GM21529 (cell line): ENCODE data around the gene LIG1.
A peak's percentile ranks its signal among the peaks of the same experiment; 100 is the strongest.
"Not testable (repeated sequence)": the region's sequence is repeated elsewhere in the genome, so short reads cannot be mapped to it uniquely, and the experiment has no call there.

ENCODE experiments used
- ATAC-seq: cut with Tn5 transposase; IDR thresholded peaks from one replicate; pipeline ENCODE4 v1.9.1; 2021; ENCODE audit not compliant: unreplicated experiment

The LIG1 gene

GRCh38 chr19:48122421-48122820, 47.7 kb downstream of the LIG1 start:
- no peak for ATAC-seq

DNA sequence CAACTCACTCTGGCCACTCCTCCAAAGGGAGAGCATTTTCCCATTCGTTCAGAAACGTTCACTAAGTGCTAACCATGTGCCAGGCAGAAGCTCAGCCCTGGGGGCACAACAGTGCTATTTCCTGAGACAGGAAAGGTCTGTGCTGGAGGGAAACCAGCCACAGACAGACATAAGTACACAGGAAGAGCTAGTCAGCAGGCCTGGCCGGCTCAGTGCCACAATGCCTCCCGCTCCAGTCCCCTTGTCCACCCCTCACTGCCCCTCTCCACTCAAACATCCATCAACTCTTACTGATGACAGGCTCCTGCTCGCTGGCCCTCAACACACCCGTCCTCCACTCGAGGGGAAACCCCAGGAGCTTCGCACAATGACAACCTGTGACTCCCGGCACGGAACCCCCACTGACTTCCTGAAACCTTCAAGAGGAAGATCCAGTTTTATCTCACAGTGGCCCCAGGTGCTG, 48.2 kb downstream of the LIG1 start:
- no peak for ATAC-seq

DNA sequence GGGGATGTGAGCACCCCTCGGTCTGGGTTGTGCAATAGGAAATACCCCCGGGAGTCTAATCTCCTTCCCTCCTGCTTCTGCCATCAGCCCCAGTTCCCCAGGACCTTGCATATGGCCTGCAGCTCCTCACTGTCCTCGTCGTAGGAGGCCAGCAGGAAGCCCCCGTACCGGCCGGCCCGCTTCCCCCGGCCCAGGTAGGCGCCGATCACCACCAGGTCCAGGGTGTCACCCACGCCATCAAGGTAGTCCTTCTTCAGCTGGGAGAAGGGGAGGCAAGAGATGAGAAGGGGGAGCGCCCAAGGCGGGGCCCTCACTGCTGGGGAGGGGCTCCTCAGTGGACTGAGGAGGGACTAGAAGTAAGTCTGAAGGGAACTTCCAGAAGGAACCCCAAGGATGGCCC, 49.1 kb downstream of the LIG1 start:
- no peak for ATAC-seq

- no peak for ATAC-seq
Measured at GRCh38 chr19:48120505-48120904, 49.6 kb downstream of the LIG1 start.

- ATAC-seq = no peak
Measured at GRCh38 chr19:48118131-48118517, 52.0 kb downstream of the LIG1 start.

GRCh38 chr19:48117515-48118130, 52.5 kb downstream of the LIG1 start:
- ATAC-seq = no peak

- ATAC-seq = no peak
Measured at GRCh38 chr19:48113190-48113917, 56.8 kb downstream of the LIG1 start.

GRCh38 chr19:48111280-48111679, 58.9 kb downstream of the LIG1 start:
- no peak for ATAC-seq

GRCh38 chr19:48110350-48110966, 59.7 kb downstream of the LIG1 start, which contains the start of gene PLA2G4C:
TSS of gene PLA2G4C (minus strand) at chr19:48110817. CDS start at chr19:48106529, 4,288 bp downstream.
- ATAC-seq = peak; percentile 61

GRCh38 chr19:48108997-48109782, 61.0 kb downstream of the LIG1 start:
- no peak for ATAC-seq

DNA sequence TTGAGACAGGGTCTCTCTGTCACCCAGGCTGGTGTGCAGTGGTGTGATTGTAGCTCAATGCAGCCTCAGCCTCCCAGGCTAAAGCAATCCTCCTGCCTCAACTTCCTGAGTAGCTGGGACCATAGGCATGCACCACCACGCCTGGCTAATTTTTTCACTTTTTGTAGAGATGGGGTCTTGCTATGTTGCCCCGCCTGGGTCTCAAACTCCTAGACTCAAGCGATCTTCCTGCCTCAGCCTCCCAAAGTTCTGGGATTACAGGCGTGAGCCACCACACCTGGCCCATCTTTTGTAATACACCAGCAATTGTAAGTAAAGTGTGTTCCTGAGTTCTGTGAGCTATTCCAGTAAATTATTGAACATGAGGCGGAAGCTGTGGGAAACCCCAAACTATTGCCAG, 66.2 kb downstream of the LIG1 start:
- no peak for ATAC-seq

GRCh38 chr19:48102870-48103751, 67.0 kb downstream of the LIG1 start:
- ATAC-seq = no peak

DNA sequence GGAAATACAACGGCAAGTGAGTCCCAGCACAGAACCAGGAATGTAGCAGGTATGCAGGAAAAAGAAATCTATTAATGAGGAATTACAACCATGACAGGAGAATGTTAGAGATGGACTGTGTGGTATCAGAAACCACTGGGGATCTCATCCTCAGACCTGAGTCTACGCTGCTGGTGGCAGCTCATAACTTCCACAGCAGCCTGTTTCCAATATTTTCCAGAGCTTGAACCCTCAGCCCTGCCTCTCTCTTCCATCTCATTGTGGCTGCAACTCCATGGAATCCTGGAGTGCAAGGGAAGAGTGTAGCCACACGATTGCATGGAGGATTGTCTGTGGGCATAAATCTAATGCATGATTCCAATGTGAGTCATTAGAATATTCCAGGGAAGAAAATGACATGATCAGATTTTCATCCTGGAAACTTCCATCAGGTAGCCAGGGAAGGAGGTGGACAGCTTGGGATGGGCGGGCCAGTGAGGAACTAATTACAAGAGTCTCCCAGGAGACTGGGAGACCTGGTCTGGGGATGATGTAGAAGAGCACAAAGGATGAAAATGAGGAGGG, 74.5 kb downstream of the LIG1 start:
- ATAC-seq = no peak

DNA sequence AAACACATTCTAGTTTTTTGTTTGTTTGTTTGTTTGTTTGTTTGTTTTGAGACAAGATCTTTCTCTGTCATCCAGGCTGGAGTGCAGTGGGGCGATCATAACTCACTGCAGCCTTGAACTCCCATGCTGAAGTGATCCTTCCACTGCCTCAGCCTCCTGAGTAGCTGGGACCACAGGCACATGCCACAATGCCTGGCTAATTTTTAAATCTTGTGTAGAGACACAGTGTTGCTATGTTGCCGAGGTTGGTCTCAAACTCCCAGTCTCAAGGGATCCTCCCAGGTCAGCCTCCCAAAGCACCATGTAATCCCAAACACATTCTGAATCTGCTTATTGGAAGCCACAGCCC, 75.3 kb downstream of the LIG1 start:
- ATAC-seq = no peak

DNA sequence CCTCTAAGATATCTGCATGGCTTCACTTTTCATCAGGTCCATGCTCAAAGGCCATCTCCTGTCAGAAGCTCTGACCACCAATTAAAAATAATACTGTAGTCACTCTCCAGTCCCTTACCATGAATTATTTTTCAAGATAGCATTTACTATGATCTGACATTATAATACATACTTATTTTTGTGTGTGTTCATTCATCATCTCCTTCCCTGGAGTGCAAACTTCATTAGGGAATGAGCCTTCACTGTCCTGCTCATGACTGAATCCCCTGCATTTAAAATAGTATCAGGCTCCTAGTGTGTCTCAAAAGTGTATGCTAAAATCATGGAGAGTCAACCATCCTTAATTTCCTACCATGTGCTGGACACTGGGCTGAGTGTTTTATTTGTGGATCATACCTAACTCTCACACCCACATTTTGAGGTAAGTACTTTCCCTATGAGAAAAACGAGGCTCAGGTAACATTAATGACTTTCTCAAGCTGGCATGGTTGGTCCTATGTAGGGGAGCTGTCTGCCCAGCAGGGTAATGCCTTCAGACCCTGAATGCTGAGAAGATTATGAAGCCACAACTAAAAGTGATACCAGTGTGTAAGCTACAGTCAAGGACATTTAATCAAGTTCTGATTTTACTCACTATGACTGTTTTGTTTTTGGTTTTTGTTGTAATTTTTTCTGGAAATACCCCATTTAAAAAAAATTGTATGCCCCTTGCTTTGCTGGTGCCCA, 75.9 kb downstream of the LIG1 start:
- ATAC-seq = no peak

- not testable (repeated sequence) for ATAC-seq
Measured at GRCh38 chr19:48091111-48091718, 78.9 kb downstream of the LIG1 start.

GRCh38 chr19:48090281-48090802, 79.8 kb downstream of the LIG1 start:
- ATAC-seq = no peak

- ATAC-seq = not testable (repeated sequence)
Measured at GRCh38 chr19:48088991-48089390, 81.2 kb downstream of the LIG1 start.
